Caco-2 (cell line): Measurements from ENCODE around the gene CRYBG3. TPM values are rescaled to one million over a fixed set of nuclear protein-coding genes. Genes with fewer than 3 reads are reported as not detected.

ENCODE experiments used
- BruUV-seq: library from RNA; stranded (reverse); fragments of 400-500 nt; replicated peaks from 2 replicates; lab custom pipeline; 2021; lab: Mats Ljungman, UMichigan
- CTCF ChIA-PET: fragments of 300-600 bp; sonication (Branson Sonifier 250); formaldehyde crosslinking; loops from one replicate; lab custom pipeline; 2022; ENCODE audit warnings: antibody characterized with exemption; lab: Charles Lee
- POLR2A ChIA-PET: fragments of 300-600 bp; sonication (Branson Sonifier 250); formaldehyde crosslinking; loops from one replicate; lab custom pipeline; 2022; ENCODE audit warnings: antibody characterized with exemption; lab: Charles Lee
- DNase-seq, 2 experiments: peaks; one replicate each; pipeline versions ENCODE4 v3.0.0 to v3.0.0-alpha.2; 2020 to 2022
- H3K27me3 ChIP-seq: replicated peaks from 2 replicates; pipeline ENCODE4 v1.6.0; 2011; ENCODE audit warnings: low read length; ENCODE audit not compliant: control insufficient read depth, insufficient read depth
- H3K36me3 ChIP-seq: 2 replicates; pipeline ENCODE4 v1.5.1; 2011; ENCODE audit warnings: low read length; ENCODE audit not compliant: control insufficient read depth, insufficient read depth
- H3K4me1 ChIP-seq: fragments of 250-450 bp; sonication (Bioruptor Pico); 2 replicates; pipeline ENCODE4 v1.5.1; 2020; ENCODE audit warnings: mild to moderate bottlenecking
- H3K4me3 ChIP-seq: 2 replicates; pipeline ENCODE4 v1.5.1; 2011; ENCODE audit warnings: low read depth, mild to moderate bottlenecking, control low read depth, low read length
- H3K9me3 ChIP-seq: fragments of 250-450 bp; sonication (Bioruptor Pico); 2 replicates; pipeline ENCODE4 v1.5.1; 2020; ENCODE audit warnings: mild to moderate bottlenecking, moderate library complexity
- H3K27ac Mint-ChIP-seq: one replicate; pipeline ENCODE4 v1.8.0; 2022; ENCODE audit warnings: mixed read lengths; ENCODE audit not compliant: unreplicated experiment
- H3K27me3 Mint-ChIP-seq: one replicate; pipeline ENCODE4 v1.8.0; 2022; ENCODE audit warnings: mixed read lengths; ENCODE audit not compliant: insufficient read depth, unreplicated experiment
- H3K36me3 Mint-ChIP-seq: one replicate; pipeline ENCODE4 v1.8.0; 2022; ENCODE audit warnings: mild to moderate bottlenecking, mixed read lengths; ENCODE audit not compliant: insufficient read depth, unreplicated experiment
- H3K4me1 Mint-ChIP-seq: one replicate; pipeline ENCODE4 v1.8.0; 2022; ENCODE audit warnings: low read depth, mixed read lengths; ENCODE audit not compliant: unreplicated experiment
- H3K4me3 Mint-ChIP-seq: one replicate; pipeline ENCODE4 v1.8.0; 2022; ENCODE audit warnings: mild to moderate bottlenecking, moderate library complexity, mixed read lengths; ENCODE audit not compliant: unreplicated experiment
- H3K9me3 Mint-ChIP-seq: one replicate; pipeline ENCODE4 v1.8.0; 2022; ENCODE audit warnings: mixed read lengths; ENCODE audit not compliant: unreplicated experiment
- intact Hi-C: fragments of 100-400 bp; cut with micrococcal nuclease; formaldehyde crosslinking; loops from one replicate; pipeline ENCODE4 v1.10.0; 2022; ENCODE audit not compliant: unreplicated experiment
- total RNA-seq: library from RNA; stranded (reverse); gene quantifications from 2 replicates; pipeline ENCODE4 v1.2.3, GENCODE V29; 2022
- TF ChIP-seq, protein P1 (sequence below), 2 experiments: fragments of 200-600 bp in 1 of 2; IDR thresholded peaks; 1 replicate in 1 of 2; 2 replicates in 1 of 2; pipeline versions ENCODE4 v1.5.1 to v1.8.0; 2011 to 2022; ENCODE audit warnings: antibody characterized with exemption in 1 of 2, control low read depth in 1 of 2, inconsistent platforms in 1 of 2, low read depth in 1 of 2, low read length in 1 of 2, mild to moderate bottlenecking in 1 of 2, moderate library complexity in 1 of 2; ENCODE audit not compliant: insufficient read depth in 1 of 2, severe bottlenecking in 1 of 2, unreplicated experiment in 1 of 2

CRYBG3 gene
- total RNA-seq, 1 experiment from 2014 or later, result 1.3 TPM

DNA sequence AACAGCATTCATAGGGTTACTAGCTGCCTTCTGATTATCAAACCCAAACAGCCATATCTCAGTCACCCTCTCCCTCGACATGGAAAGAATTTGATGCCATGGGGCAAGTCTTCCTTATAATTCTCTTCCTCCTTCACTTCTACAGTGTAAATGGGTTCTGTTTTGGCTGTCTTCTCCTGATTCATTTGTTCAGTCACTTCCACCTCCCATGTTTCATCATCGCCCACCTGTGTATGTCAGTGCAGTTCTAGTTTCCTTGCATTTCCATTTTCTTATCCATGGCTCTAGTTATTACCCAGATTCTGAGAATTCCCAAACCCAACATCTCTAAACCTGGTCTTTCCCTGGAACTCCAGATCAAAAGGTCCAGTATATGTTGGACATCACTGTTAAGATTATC is 109.4 kb downstream of the CRYBG3 start:
- no TSS peak for BruUV-seq
- H3K4me3 Mint-ChIP-seq, result no peak overlapping the region
- peaks cover 17% of the 10 kb centered on the region for H3K4me1 Mint-ChIP-seq
- Histone ChIP-seq H3K9me3 (no peaks in the 10 kb centered on the region), H3K27me3 (no peaks in the 10 kb centered on the region), H3K36me3 (no peaks in the 10 kb centered on the region), H3K4me1 (peaks cover 17% of the 10 kb centered on the region), H3K4me3 (no peak overlapping the region)
- intact Hi-C loops, result no loop called here
- no peaks in the 10 kb centered on the region for H3K9me3 Mint-ChIP-seq
- TF ChIP-seq, protein P1, sequence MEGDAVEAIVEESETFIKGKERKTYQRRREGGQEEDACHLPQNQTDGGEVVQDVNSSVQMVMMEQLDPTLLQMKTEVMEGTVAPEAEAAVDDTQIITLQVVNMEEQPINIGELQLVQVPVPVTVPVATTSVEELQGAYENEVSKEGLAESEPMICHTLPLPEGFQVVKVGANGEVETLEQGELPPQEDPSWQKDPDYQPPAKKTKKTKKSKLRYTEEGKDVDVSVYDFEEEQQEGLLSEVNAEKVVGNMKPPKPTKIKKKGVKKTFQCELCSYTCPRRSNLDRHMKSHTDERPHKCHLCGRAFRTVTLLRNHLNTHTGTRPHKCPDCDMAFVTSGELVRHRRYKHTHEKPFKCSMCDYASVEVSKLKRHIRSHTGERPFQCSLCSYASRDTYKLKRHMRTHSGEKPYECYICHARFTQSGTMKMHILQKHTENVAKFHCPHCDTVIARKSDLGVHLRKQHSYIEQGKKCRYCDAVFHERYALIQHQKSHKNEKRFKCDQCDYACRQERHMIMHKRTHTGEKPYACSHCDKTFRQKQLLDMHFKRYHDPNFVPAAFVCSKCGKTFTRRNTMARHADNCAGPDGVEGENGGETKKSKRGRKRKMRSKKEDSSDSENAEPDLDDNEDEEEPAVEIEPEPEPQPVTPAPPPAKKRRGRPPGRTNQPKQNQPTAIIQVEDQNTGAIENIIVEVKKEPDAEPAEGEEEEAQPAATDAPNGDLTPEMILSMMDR (IDR thresholded peaks at IDR 0.05; ENCODE audit: insufficient read depth in 1 of 2, low read depth in 1 of 2, low read length in 1 of 2, severe bottlenecking in 1 of 2, unreplicated experiment in 1 of 2), result no peak
- no peaks in the 10 kb centered on the region for H3K27me3 Mint-ChIP-seq
- DNase-seq, result no peak
- no peaks in the 10 kb centered on the region for H3K36me3 Mint-ChIP-seq
- ChIA-PET POLR2A (no interaction called here), CTCF (no interaction called here)
- H3K27ac Mint-ChIP-seq, result no peak overlapping the region

DNA sequence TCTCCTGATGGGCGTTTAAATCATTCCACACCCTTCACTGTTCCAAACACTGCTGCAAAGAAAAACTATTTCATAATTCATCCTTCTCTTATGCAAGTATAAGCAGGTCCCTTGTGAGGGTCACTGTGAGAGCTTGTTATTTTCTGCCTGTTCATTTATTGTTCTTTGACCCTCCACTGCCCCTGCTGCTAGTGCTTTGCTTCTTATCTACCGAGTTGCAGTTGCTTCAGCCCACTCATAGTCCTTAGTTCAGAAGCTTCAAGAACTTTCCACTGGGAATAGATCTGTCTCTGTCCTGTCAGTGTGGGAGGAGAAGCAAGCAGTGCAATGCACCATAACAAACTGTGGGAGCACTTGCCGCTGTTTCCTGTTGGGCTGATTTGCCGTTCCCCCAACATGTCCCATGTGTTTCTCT is 110.6 kb downstream of the CRYBG3 start:
- no peak for DNase-seq
- H3K27me3 Mint-ChIP-seq, result no peaks in the 10 kb centered on the region
- Histone ChIP-seq H3K9me3 (no peaks in the 10 kb centered on the region), H3K4me1 (peaks cover 9% of the 10 kb centered on the region), H3K27me3 (no peaks in the 10 kb centered on the region), H3K36me3 (no peaks in the 10 kb centered on the region), H3K4me3 (no peak overlapping the region)
- ChIA-PET POLR2A (no interaction called here), CTCF (no interaction called here)
- no peak overlapping the region for H3K4me3 Mint-ChIP-seq
- no TSS peak for BruUV-seq
- peak overlapping the region; percentile 18 for H3K27ac Mint-ChIP-seq
- H3K4me1 Mint-ChIP-seq, result peaks cover 14% of the 10 kb centered on the region
- no peaks in the 10 kb centered on the region for H3K36me3 Mint-ChIP-seq
- H3K9me3 Mint-ChIP-seq, result no peaks in the 10 kb centered on the region
- TF ChIP-seq, protein P1 (IDR thresholded peaks at IDR 0.05; ENCODE audit: insufficient read depth in 1 of 2, low read depth in 1 of 2, low read length in 1 of 2, severe bottlenecking in 1 of 2, unreplicated experiment in 1 of 2), result no peak
- intact Hi-C loops, result no loop called here

DNA sequence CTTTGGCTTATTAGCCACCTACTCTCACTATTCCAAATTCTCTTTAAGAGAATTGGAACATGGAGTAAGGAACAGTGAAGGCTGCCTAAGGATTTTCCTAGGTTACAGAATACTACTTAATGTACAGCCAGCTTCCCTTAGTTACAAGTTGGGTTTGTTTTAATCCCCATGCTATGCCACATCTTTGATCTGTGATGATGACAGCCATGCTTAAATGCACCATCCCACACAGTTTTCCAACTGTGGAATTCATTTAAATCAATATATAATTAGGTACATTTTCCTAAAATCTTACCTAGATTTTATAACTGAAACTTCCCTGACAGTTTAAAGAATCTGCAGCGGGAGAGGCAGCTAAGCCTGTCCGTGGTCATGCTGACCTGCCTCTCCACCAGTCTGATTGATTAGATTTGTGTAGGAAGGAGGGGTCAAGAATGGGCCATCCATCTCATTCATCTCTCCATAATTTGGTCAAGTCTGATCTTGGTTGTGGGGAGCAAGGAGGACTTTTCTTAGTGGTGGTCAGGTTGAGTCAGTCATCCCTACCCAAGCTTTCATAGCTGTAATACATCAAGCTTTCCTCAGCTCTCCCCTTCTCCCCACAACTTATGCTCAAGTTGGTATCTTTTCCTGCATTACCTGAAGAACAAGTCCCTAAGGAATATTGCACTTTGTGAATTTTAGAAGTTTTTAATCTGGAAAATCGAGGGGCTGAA is 113.3 kb downstream of the CRYBG3 start:
- no peaks in the 10 kb centered on the region for H3K27me3 Mint-ChIP-seq
- no peaks in the 10 kb centered on the region for H3K36me3 ChIP-seq
- H3K4me1 Mint-ChIP-seq, result peaks cover 6% of the 10 kb centered on the region
- DNase-seq, result no peak
- H3K4me3 Mint-ChIP-seq, result no peak overlapping the region
- CTCF ChIA-PET, result no interaction called here
- no peaks in the 10 kb centered on the region for H3K36me3 Mint-ChIP-seq
- no peaks in the 10 kb centered on the region for H3K9me3 ChIP-seq
- POLR2A ChIA-PET, result no interaction called here
- H3K27me3 ChIP-seq, result no peaks in the 10 kb centered on the region
- BruUV-seq, result no TSS peak
- TF ChIP-seq, protein P1 (IDR thresholded peaks at IDR 0.05; ENCODE audit: insufficient read depth in 1 of 2, low read depth in 1 of 2, low read length in 1 of 2, severe bottlenecking in 1 of 2, unreplicated experiment in 1 of 2), result no peak
- H3K9me3 Mint-ChIP-seq, result no peaks in the 10 kb centered on the region
- H3K4me1 ChIP-seq, result no peaks in the 10 kb centered on the region
- H3K4me3 ChIP-seq, result no peak overlapping the region
- intact Hi-C loops, result no loop called here
- no peak overlapping the region for H3K27ac Mint-ChIP-seq
